Activated CD4-positive, CD25-positive, alpha-beta regulatory T cell (primary cell): ENCODE measurements around the gene TRDMT1.

ENCODE experiments used
- DNase-seq, 4 experiments: peaks; one replicate each; lab custom pipeline; 2025; lab: John Stamatoyannopoulos, UW

Gene TRDMT1

GRCh38 chr10:17229967-17230682 lies 28.7 kb upstream of the TRDMT1 start:
- peak; percentile 57 to 79 (median 76) for DNase-seq

GRCh38 chr10:17229717-17229966 lies 28.2 kb upstream of the TRDMT1 start:
- peak in 1 of 4 experiments; percentile 29 for DNase-seq

- DNase-seq, result peak; percentile 29 to 64 (median 48)
Measured at GRCh38 chr10:17229016-17229716, 27.7 kb upstream of the TRDMT1 start.

GRCh38 chr10:17228091-17229015 lies 26.9 kb upstream of the TRDMT1 start, which contains the start of gene VIM:
Gene VIM, plus strand, starts transcription at chr10:17228241. Its CDS starts 1,182 bp downstream, at chr10:17229423.
- DNase-seq, result peak; percentile 52 to 75 (median 74)

- no peak for DNase-seq
Measured at GRCh38 chr10:17227367-17228090, 26.1 kb upstream of the TRDMT1 start.

GRCh38 chr10:17226891-17227303 lies 25.4 kb upstream of the TRDMT1 start:
- no peak for DNase-seq

- no peak for DNase-seq
Measured at GRCh38 chr10:17225808-17226207, 24.3 kb upstream of the TRDMT1 start.

- no peak for DNase-seq
Measured at GRCh38 chr10:17222329-17222728, 20.9 kb upstream of the TRDMT1 start.

GRCh38 chr10:17220652-17221100 lies 19.2 kb upstream of the TRDMT1 start:
- DNase-seq, result no peak

- no peak for DNase-seq
Measured at GRCh38 chr10:17219024-17219423, 17.6 kb upstream of the TRDMT1 start.

GRCh38 chr10:17217631-17218232 lies 16.3 kb upstream of the TRDMT1 start:
- no peak for DNase-seq

GRCh38 chr10:17216901-17217395 lies 15.5 kb upstream of the TRDMT1 start:
- DNase-seq, result no peak

GRCh38 chr10:17216217-17216900 lies 14.9 kb upstream of the TRDMT1 start:
- no peak for DNase-seq

GRCh38 chr10:17215782-17216122 lies 14.3 kb upstream of the TRDMT1 start:
- no peak for DNase-seq

- no peak for DNase-seq
Measured at GRCh38 chr10:17214971-17215781, 13.7 kb upstream of the TRDMT1 start.

GRCh38 chr10:17214526-17214925 lies 13.1 kb upstream of the TRDMT1 start:
- no peak for DNase-seq

- no peak for DNase-seq
Measured at GRCh38 chr10:17213646-17214349, 12.3 kb upstream of the TRDMT1 start.

GRCh38 chr10:17212802-17213221 lies 11.3 kb upstream of the TRDMT1 start:
- no peak for DNase-seq

GRCh38 chr10:17210361-17210760 lies 8.9 kb upstream of the TRDMT1 start:
- DNase-seq, result no peak
